Esophagus squamous epithelium (tissue), 5 donors: Measurements from ENCODE around the gene NKD2. TPM values are rescaled to one million over a fixed set of nuclear protein-coding genes. Genes with fewer than 3 reads are reported as not detected.
A peak's percentile ranks its signal among the peaks of the same experiment; 100 is the strongest.
"Not testable (repeated sequence)": the region's sequence is repeated elsewhere in the genome, so short reads cannot be mapped to it uniquely, and the experiment has no call there.

Source experiments
- DNase-seq: peaks from one replicate; lab custom pipeline; 2025; lab: John Stamatoyannopoulos, UW
- H3K27ac ChIP-seq, 4 donors: fragments of 200-600 bp; sonication (generic); one replicate each; pipeline ENCODE4 v1.5.1; 2016 to 2019; ENCODE audit warnings: mild to moderate bottlenecking in 1 of 4
- H3K27me3 ChIP-seq, 4 donors: fragments of 200-600 bp; sonication (generic); 1 replicate in 3 of 4; 2 replicates in 1 of 4; pipeline versions ENCODE4 v1.5.1 to v1.6.0; 2017 to 2021; ENCODE audit warnings: antibody characterized with exemption in 1 of 4
- H3K36me3 ChIP-seq, 3 donors: fragments of 200-600 bp; sonication (generic); one replicate each; pipeline ENCODE4 v1.5.1; 2016 to 2019
- H3K4me1 ChIP-seq, 3 donors: fragments of 200-600 bp; sonication (generic); one replicate each; pipeline ENCODE4 v1.5.1; 2017 to 2019
- H3K4me3 ChIP-seq, 4 donors: fragments of 200-600 bp; sonication (generic); 1 replicate in 3 of 4; 2 replicates in 1 of 4; pipeline ENCODE4 v1.5.1; 2016 to 2019; ENCODE audit warnings: mild to moderate bottlenecking in 2 of 4, moderate library complexity in 1 of 4
- H3K9me3 ChIP-seq, 3 donors: fragments of 200-600 bp; sonication (generic); one replicate each; pipeline ENCODE4 v1.5.1; 2016 to 2019
- POLR2A ChIP-seq, 4 donors: fragments of 450-650 bp; IDR thresholded peaks; one replicate each; pipeline ENCODE4 v1.6.1; 2017; ENCODE audit warnings: antibody characterized with exemption in 4 of 4, mild to moderate bottlenecking in 4 of 4, moderate library complexity in 3 of 4
- WGBS, 2 donors: methylation state at CpG; one replicate each; pipeline ENCODE4 v1.1.5; 2018; 5-methylcytosine and 5-hydroxymethylcytosine counted together
- intact Hi-C: fragments of 100-400 bp; cut with DNase I; formaldehyde crosslinking; loops from one replicate; pipeline ENCODE4 v1.15.0; 2022
- total RNA-seq, 4 donors: library from RNA; depleted of rRNA; stranded (reverse); fragments of >200 nt; gene quantifications; one replicate each; pipeline ENCODE4 v1.1.0, GENCODE V29; 2016
- TF ChIP-seq, protein P1 (sequence below), 6 experiments: fragments of 450-650 bp in 4 of 6; fragments of 200-600 bp in 2 of 6; sonication (generic) in 2 of 6; IDR thresholded peaks; one replicate each; pipeline ENCODE4 v1.5.1; 2016 to 2019; ENCODE audit warnings: antibody characterized with exemption in 6 of 6, mild to moderate bottlenecking in 4 of 6, moderate library complexity in 4 of 6
- donor health status: DM: yes; HTN: yes; CAD: no.

Gene NKD2
- total RNA-seq, 4 donors from 2014 or later = 1.2 to 11.3 (median 1.5) TPM

DNA sequence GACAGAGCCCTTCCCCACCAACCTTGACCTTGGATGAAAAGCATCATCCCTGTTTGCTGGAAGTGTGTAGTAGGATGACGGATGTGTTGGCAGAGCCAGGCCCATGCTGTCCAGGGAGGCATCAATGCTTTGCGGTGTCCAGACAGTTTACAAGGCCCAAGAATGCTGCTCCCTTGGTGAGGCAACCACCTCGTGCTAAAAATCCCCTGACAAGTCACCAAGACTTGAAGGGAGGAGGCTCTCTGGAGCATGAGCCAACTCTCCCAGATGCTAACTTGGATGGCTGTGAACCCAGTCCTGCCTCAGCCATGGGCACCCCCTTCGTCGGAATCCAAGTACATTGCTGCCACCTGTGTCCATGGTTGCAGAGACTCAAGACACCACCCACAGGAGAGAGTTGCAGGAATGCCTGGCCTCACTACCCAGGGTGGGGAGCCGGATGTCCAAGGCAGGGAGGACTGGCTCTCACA lies 9.5 kb upstream of the NKD2 start:
- Histone ChIP-seq H3K4me3 (no peak overlapping the region), H3K27me3 (peaks cover 0 to 76% (median 0%) of the 10 kb centered on the region in 4 donors), H3K4me1 (peaks cover 4 to 30% (median 5%) of the 10 kb centered on the region in 3 donors), H3K9me3 (no peaks in the 10 kb centered on the region), H3K27ac (peak overlapping the region in 2 of 4 donors; percentile 65 to 79), H3K36me3 (no peaks in the 10 kb centered on the region)
- TF ChIP-seq, protein P1, sequence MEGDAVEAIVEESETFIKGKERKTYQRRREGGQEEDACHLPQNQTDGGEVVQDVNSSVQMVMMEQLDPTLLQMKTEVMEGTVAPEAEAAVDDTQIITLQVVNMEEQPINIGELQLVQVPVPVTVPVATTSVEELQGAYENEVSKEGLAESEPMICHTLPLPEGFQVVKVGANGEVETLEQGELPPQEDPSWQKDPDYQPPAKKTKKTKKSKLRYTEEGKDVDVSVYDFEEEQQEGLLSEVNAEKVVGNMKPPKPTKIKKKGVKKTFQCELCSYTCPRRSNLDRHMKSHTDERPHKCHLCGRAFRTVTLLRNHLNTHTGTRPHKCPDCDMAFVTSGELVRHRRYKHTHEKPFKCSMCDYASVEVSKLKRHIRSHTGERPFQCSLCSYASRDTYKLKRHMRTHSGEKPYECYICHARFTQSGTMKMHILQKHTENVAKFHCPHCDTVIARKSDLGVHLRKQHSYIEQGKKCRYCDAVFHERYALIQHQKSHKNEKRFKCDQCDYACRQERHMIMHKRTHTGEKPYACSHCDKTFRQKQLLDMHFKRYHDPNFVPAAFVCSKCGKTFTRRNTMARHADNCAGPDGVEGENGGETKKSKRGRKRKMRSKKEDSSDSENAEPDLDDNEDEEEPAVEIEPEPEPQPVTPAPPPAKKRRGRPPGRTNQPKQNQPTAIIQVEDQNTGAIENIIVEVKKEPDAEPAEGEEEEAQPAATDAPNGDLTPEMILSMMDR (IDR thresholded peaks at IDR 0.05) = no peak
- TF ChIP-seq POLR2A (IDR thresholded peaks at IDR 0.05) = no peak
- 72% methylated on average over 5 of the region's 6 CpGs; no CpG with 5 or more reads in 1 of the 2 donors for WGBS, 2 donors
- intact Hi-C loops = no loop called here
- no peak for DNase-seq

DNA sequence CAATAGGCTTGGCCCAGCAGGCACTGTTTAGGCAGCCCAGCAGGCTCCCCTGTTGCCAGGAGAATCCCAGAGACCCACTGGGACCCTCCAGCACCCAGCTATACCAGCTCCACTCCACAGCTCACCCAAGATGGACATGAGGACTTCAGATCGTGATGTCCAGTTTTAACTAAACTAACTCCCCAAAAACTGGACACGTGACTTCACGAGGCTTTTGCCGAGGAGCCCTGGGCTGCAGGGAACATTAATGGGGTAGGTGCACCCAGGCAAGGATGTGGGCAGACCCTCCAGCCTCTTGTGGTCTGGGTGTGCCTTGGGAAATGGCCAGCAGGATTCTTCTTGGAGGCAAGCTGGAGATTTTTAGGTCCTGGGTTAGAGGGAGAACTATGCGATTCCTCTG lies 8.9 kb upstream of the NKD2 start:
- Histone ChIP-seq H3K9me3 (no peaks in the 10 kb centered on the region), H3K27ac (peak overlapping the region in 2 of 4 donors; percentile 65 to 79), H3K36me3 (no peaks in the 10 kb centered on the region), H3K4me1 (peaks cover 10 to 35% (median 11%) of the 10 kb centered on the region in 3 donors), H3K27me3 (peaks cover 0 to 81% (median 0%) of the 10 kb centered on the region in 4 donors), H3K4me3 (no peak overlapping the region)
- intact Hi-C loops = no loop called here
- TF ChIP-seq, protein P1 (IDR thresholded peaks at IDR 0.05) = no peak
- no peak for TF ChIP-seq POLR2A (IDR thresholded peaks at IDR 0.05)
- WGBS, 2 donors = 63 to 100% methylated on average over 2 to 4 of the region's 5 CpGs
- DNase-seq = no peak

DNA sequence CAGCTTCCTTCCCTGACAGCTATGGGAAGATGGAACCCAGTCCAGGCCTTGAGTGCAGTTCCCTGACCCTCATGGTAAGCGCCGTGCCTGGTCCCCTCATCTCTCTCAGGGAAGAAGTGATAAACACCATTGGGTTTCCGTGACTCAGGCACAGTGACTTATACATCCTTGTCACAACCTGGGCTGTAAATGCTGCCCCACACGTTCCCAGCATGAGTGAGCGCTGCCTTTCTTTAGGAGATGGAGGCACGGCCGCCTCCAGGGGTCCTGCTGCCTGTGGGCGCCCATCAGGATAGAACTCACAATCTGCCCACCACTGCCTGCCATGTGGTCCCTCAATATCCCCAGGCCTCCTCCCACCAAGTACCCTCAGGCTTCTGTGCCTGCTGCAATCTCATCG lies 8.3 kb upstream of the NKD2 start:
- H3K36me3 ChIP-seq = no peaks in the 10 kb centered on the region
- intact Hi-C loops = no loop called here
- H3K27ac ChIP-seq = no peak overlapping the region
- 100% methylated on average over 1 of the region's 9 CpGs; no CpG with 5 or more reads in 1 of the 2 donors for WGBS, 2 donors
- H3K4me3 ChIP-seq = no peak overlapping the region
- H3K9me3 ChIP-seq = no peaks in the 10 kb centered on the region
- no peak for DNase-seq
- peaks cover 0 to 82% (median 1%) of the 10 kb centered on the region in 4 donors for H3K27me3 ChIP-seq
- TF ChIP-seq, protein P1 (IDR thresholded peaks at IDR 0.05) = no peak
- TF ChIP-seq POLR2A (IDR thresholded peaks at IDR 0.05) = no peak
- peaks cover 14 to 41% (median 17%) of the 10 kb centered on the region in 3 donors for H3K4me1 ChIP-seq

DNA sequence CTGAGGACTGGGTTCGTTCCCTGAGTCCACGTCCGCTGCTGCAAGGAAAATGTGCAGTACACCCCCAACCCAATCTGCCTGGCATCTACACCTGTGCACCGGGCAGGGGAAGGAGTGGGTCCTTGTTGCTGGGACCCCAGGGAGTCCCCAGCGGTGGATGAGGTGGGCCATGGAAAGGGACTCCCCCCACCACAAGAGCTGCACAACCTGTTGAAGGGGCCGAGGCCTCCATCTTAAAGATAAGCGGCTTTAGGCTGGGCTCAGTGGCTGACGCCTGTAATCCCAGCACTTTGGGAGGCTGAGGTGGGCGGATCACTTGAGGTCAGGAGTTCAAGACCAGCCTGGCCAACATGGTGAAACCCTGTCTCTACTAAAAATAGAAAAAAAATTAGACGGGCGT lies 7.8 kb upstream of the NKD2 start:
- H3K9me3 ChIP-seq, DNase-seq, intact Hi-C loops, H3K4me3 ChIP-seq, H3K36me3 ChIP-seq, H3K27ac ChIP-seq: not testable (repeated sequence)
- WGBS, 2 donors = 75 to 85% methylated on average over 6 to 9 of the region's 11 CpGs
- Histone ChIP-seq H3K4me1 (peaks cover 15 to 46% (median 20%) of the 10 kb centered on the region in 3 donors), H3K27me3 (peaks cover 0 to 87% (median 3%) of the 10 kb centered on the region in 4 donors)

DNA sequence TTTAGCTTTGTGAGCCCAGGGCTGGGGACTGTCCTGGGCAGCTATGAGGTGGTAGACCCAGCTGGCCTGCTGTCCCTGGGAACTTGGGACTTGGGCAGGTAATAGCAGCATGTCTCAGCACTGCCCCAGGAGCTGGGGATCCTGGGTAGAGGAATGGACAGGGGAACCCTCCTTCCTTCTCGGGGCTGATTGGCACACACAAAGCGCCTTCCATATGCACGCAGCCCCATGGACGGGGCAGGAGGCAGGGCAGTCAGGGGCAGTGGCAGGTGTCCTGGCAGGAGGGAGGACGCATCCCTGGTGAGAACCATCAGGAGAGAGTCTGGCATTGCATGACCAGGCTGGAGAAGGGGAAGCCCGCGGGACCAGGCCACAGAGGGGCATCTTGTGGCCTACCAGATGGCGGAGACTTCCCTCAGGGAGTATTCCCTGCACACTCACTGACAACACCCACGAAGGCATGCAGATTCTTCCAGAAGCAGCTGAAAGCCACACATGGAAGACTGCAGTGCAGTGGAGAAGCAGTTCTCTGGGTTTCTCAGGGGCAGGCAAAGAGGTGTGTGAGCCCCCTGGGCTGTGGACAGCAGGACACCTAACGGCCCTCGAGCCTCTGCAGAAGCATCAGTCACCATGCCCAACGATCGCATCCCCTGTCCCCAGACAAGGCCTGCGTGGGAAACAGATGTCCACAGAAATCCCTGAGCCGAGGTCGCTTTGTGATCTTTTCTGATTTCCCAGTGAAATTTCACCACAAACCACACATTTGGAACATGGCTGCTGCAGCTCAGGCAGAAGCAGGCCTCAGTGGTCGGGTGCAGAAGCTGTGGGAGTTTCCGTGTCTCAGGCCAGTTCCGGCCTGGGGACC lies 7.0 kb upstream of the NKD2 start:
- Histone ChIP-seq H3K27me3 (peaks cover 0 to 87% (median 3%) of the 10 kb centered on the region in 4 donors), H3K4me1 (peaks cover 15 to 51% (median 20%) of the 10 kb centered on the region in 3 donors), H3K27ac (no peak overlapping the region), H3K9me3 (no peaks in the 10 kb centered on the region), H3K36me3 (no peaks in the 10 kb centered on the region), H3K4me3 (no peak overlapping the region)
- WGBS, 2 donors = 89 to 91% methylated on average over 9 to 11 of the region's 19 CpGs
- DNase-seq = no peak
- intact Hi-C loops = no loop called here
- TF ChIP-seq, protein P1 (IDR thresholded peaks at IDR 0.05) = no peak
- no peak for TF ChIP-seq POLR2A (IDR thresholded peaks at IDR 0.05)
